Stimulated activated CD4-positive, alpha-beta T cell treated with anti-CD3 and anti-CD28 coated beads, Interleukin-4, amount 100 ng/mL, for 24 hours (primary cell): ENCODE results near the gene RDH13.
A peak's percentile ranks its signal among the peaks of the same experiment; 100 is the strongest.

Experiments used
- DNase-seq: peaks from one replicate; pipeline ENCODE4 v3.0.0-alpha.2; 2020

Gene RDH13

GRCh38 chr19:55091126-55091910, 28.4 kb upstream of the RDH13 start:
- DNase-seq, result no peak

- no peak for DNase-seq
These were observed 27.6 kb upstream of the RDH13 start for GRCh38 chr19:55090564-55090963.

GRCh38 chr19:55089342-55089944, 26.5 kb upstream of the RDH13 start:
- no peak for DNase-seq

GRCh38 chr19:55088543-55089341, 25.8 kb upstream of the RDH13 start:
- DNase-seq, result peak; percentile 84

- DNase-seq, result no peak
These were observed 25.1 kb upstream of the RDH13 start for GRCh38 chr19:55088021-55088451.

GRCh38 chr19:55087542-55087901, 24.6 kb upstream of the RDH13 start:
- DNase-seq, result no peak

GRCh38 chr19:55086730-55087541, 24.0 kb upstream of the RDH13 start:
- DNase-seq, result peak; percentile 60

- DNase-seq, result no peak
These were observed 23.2 kb upstream of the RDH13 start for GRCh38 chr19:55085923-55086715.

- no peak for DNase-seq
These were observed 21.5 kb upstream of the RDH13 start for GRCh38 chr19:55084416-55084815.

- DNase-seq, result no peak
These were observed 20.3 kb upstream of the RDH13 start for GRCh38 chr19:55083004-55083850.

GRCh38 chr19:55082020-55082851, 19.3 kb upstream of the RDH13 start:
- DNase-seq, result peak; percentile 48

- no peak for DNase-seq
These were observed 18.7 kb upstream of the RDH13 start for GRCh38 chr19:55081770-55082019.

- DNase-seq, result peak; percentile 84
These were observed 18.2 kb upstream of the RDH13 start for GRCh38 chr19:55080968-55081769.

GRCh38 chr19:55080121-55080967, 17.4 kb upstream of the RDH13 start:
- peak; percentile 56 for DNase-seq

GRCh38 chr19:55079400-55080038, 16.6 kb upstream of the RDH13 start:
- DNase-seq, result no peak

GRCh38 chr19:55078996-55079395, 16.0 kb upstream of the RDH13 start:
- no peak for DNase-seq

- DNase-seq, result no peak
These were observed 14.2 kb upstream of the RDH13 start for GRCh38 chr19:55077106-55077505.

- no peak for DNase-seq
These were observed 13.4 kb upstream of the RDH13 start for GRCh38 chr19:55076321-55076720.
